A549 (cell line): ENCODE data around the gene SRR.

Experiments used
- EP300 ChIP-seq, 2 experiments: fragments of >200 bp; sonication (Bioruptor Twin); formaldehyde crosslinking; IDR thresholded peaks; 2 replicates in 1 of 2; 3 replicates in 1 of 2; pipeline ENCODE4 v1.6.1; 2016 to 2017
- MAFK ChIP-seq: fragments of 450-650 bp; IDR thresholded peaks from 2 replicates; pipeline ENCODE4 v1.6.1; 2014; ENCODE audit not compliant: partially characterized antibody
- MAX ChIP-seq: IDR thresholded peaks from 2 replicates; pipeline ENCODE4 v1.6.1; 2012

GRCh38 chr17:2354311-2354710, 50.6 kb downstream of the SRR start:
- TF ChIP-seq EP300 (IDR thresholded peaks at IDR 0.05) (no peak), MAX (no peak), MAFK (no peak)
